ENCODE results near the gene C1RL. TPM values are rescaled to one million over a fixed set of nuclear protein-coding genes. Genes with fewer than 3 reads are reported as not detected.
A peak's percentile ranks its signal among the peaks of the same experiment; 100 is the strongest.

The C1RL gene
- polyA plus RNA-seq, 1 experiment = 45.3 TPM

GRCh38 chr12:7143564-7143963 lies 34.5 kb upstream of the C1RL start:
- H3K27ac ChIP-seq (ENCODE audit: low read depth, low read length) = no peak overlapping the region
- POLR2A ChIA-PET = no interaction called here
- no peaks in the 10 kb centered on the region for H3K9me3 ChIP-seq (ENCODE audit: control insufficient read depth, insufficient read depth, low read length)
- no peak overlapping the region for H3K4me3 ChIP-seq (ENCODE audit: low read depth, low read length)
- no peaks in the 10 kb centered on the region for H3K27me3 ChIP-seq (ENCODE audit: control insufficient read depth, insufficient read depth, low read length)
- no peak for TF ChIP-seq CTCF (IDR thresholded peaks at IDR 0.05; ENCODE audit: low read depth, low read length)
- DNase-seq (ENCODE audit: low read depth, low spot score) = no peak
- CTCF ChIA-PET = interaction anchor here (0.6 to 3.1 kb wide), 15 partner anchors 10 to 494 kb away, joined by 3 to 45 read pairs (median 7); partner anchors contain the start of genes C1S and PEX5

GRCh38 chr12:7142809-7143465 lies 33.9 kb upstream of the C1RL start:
- Histone ChIP-seq H3K27ac (ENCODE audit: low read depth, low read length) (no peak overlapping the region), H3K9me3 (ENCODE audit: control insufficient read depth, insufficient read depth, low read length) (no peaks in the 10 kb centered on the region), H3K4me3 (ENCODE audit: low read depth, low read length) (no peak overlapping the region), H3K27me3 (ENCODE audit: control insufficient read depth, insufficient read depth, low read length) (no peaks in the 10 kb centered on the region)
- ChIA-PET CTCF (interaction anchor here (0.9 to 3.1 kb wide), 9 partner anchors 11 to 496 kb away, joined by 3 to 33 read pairs (median 7); no protein-coding TSS in a partner anchor), POLR2A (no interaction called here)
- no peak for TF ChIP-seq CTCF (IDR thresholded peaks at IDR 0.05; ENCODE audit: low read depth, low read length)
- no peak for DNase-seq (ENCODE audit: low read depth, low spot score)

GRCh38 chr12:7142056-7142644 lies 33.1 kb upstream of the C1RL start:
- no peak overlapping the region for H3K27ac ChIP-seq (ENCODE audit: low read depth, low read length)
- H3K27me3 ChIP-seq (ENCODE audit: control insufficient read depth, insufficient read depth, low read length) = no peaks in the 10 kb centered on the region
- POLR2A ChIA-PET = no interaction called here
- H3K4me3 ChIP-seq (ENCODE audit: low read depth, low read length) = no peak overlapping the region
- CTCF ChIA-PET = interaction anchor here (0.6 to 2.8 kb wide), 15 partner anchors 13 to 558 kb away, joined by 3 to 21 read pairs (median 6); partner anchors contain the start of gene PEX5
- no peaks in the 10 kb centered on the region for H3K9me3 ChIP-seq (ENCODE audit: control insufficient read depth, insufficient read depth, low read length)
- DNase-seq (ENCODE audit: low read depth, low spot score) = no peak
- TF ChIP-seq CTCF (IDR thresholded peaks at IDR 0.05; ENCODE audit: low read depth, low read length) = peak; percentile 77

- no peak overlapping the region for H3K27ac ChIP-seq (ENCODE audit: low read depth, low read length)
- no peak for DNase-seq (ENCODE audit: low read depth, low spot score)
- no peak for TF ChIP-seq CTCF (IDR thresholded peaks at IDR 0.05; ENCODE audit: low read depth, low read length)
- ChIA-PET CTCF (interaction anchor here (0.5 to 2.8 kb wide), 17 partner anchors 14 to 558 kb away, joined by 3 to 21 read pairs (median 5); partner anchors contain the start of gene PEX5), POLR2A (no interaction called here)
- no peaks in the 10 kb centered on the region for H3K27me3 ChIP-seq (ENCODE audit: control insufficient read depth, insufficient read depth, low read length)
- H3K4me3 ChIP-seq (ENCODE audit: low read depth, low read length) = no peak overlapping the region
- H3K9me3 ChIP-seq (ENCODE audit: control insufficient read depth, insufficient read depth, low read length) = no peaks in the 10 kb centered on the region
These were observed 32.5 kb upstream of the C1RL start for GRCh38 chr12:7141351-7142005.

GRCh38 chr12:7139200-7139599 lies 30.2 kb upstream of the C1RL start:
- CTCF ChIA-PET = interaction anchor here (2.8 kb wide), 1 partner anchor 50 kb away, joined by 21 read pairs; the partner anchor contains the start of gene PEX5

More at GRCh38 chr12:7139200-7139599, 30.2 kb upstream of the C1RL start:
- POLR2A ChIA-PET = no interaction called here
- no peak for DNase-seq (ENCODE audit: low read depth, low spot score)
- no peak for TF ChIP-seq CTCF (IDR thresholded peaks at IDR 0.05; ENCODE audit: low read depth, low read length)
- H3K27me3 ChIP-seq (ENCODE audit: control insufficient read depth, insufficient read depth, low read length) = no peaks in the 10 kb centered on the region
- H3K27ac ChIP-seq (ENCODE audit: low read depth, low read length) = no peak overlapping the region
- H3K4me3 ChIP-seq (ENCODE audit: low read depth, low read length) = no peak overlapping the region
- H3K9me3 ChIP-seq (ENCODE audit: control insufficient read depth, insufficient read depth, low read length) = no peaks in the 10 kb centered on the region
